Mesodermal cell (in vitro differentiated cells): ENCODE data around the gene DOCK9.
A peak's percentile ranks its signal among the peaks of the same experiment; 100 is the strongest.
"Not testable (repeated sequence)": the region's sequence is repeated elsewhere in the genome, so short reads cannot be mapped to it uniquely, and the experiment has no call there.

Experiments
- H3K27ac ChIP-seq: 2 replicates; pipeline ENCODE4 v1.7.0; 2013; ENCODE audit warnings: mild to moderate bottlenecking, low read depth, low read length, moderate library complexity; ENCODE audit not compliant: severe bottlenecking
- H3K36me3 ChIP-seq: 2 replicates; pipeline ENCODE4 v1.7.1; 2013; ENCODE audit warnings: mild to moderate bottlenecking, low read length, moderate library complexity; ENCODE audit not compliant: control insufficient read depth, insufficient read depth
- H3K4me1 ChIP-seq: one replicate; pipeline ENCODE4 v1.7.1; 2013; ENCODE audit warnings: mild to moderate bottlenecking, low read length; ENCODE audit not compliant: insufficient read depth, control insufficient read depth, poor library complexity, severe bottlenecking
- H3K4me3 ChIP-seq: 2 replicates; pipeline ENCODE4 v1.7.0; 2013; ENCODE audit warnings: low read length, control low read depth, mild to moderate bottlenecking; ENCODE audit not compliant: insufficient read depth, poor library complexity, severe bottlenecking; ENCODE audit errors: extremely low read depth
- H3K9me3 ChIP-seq: 2 replicates; pipeline ENCODE4 v1.7.1; 2013; ENCODE audit warnings: mild to moderate bottlenecking, low read length, moderate library complexity; ENCODE audit not compliant: control insufficient read depth
- WGBS, 2 experiments: methylation state at CpG; one replicate each; pipeline ENCODE4 v1.1.5; 2013; ENCODE audit warnings: missing lambda C conversion rate in 2 of 2; ENCODE audit not compliant: insufficient coverage in 2 of 2; 5-methylcytosine and 5-hydroxymethylcytosine counted together

DOCK9 gene

DNA sequence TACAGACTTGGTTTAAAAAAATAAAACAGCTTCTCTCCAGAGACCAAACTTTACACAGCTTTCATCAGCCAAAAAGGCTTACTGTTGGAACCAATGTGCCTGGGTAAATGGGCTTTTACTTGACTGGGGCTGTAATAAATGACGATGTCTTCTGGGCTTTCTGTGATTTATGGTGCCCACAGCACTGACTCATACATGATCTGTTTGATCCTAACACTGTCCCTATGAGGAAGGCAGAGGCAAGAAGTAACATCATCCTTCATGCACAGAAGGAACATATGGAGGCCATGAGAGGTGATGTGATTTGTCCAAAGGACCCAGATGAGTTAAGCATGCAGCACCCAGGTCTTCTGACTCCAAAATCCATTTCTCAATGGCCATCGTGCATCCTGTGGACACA is 77.4 kb downstream of the DOCK9 start:
- 100% methylated on average over 2 of the region's 2 CpGs; no CpG with 5 or more reads in 1 of the 2 experiments for WGBS, 2 experiments
- H3K4me3 ChIP-seq = no peak overlapping the region
- H3K27ac ChIP-seq = no peak overlapping the region
- H3K9me3 ChIP-seq = no peaks in the 10 kb centered on the region
- peaks cover 70% of the 10 kb centered on the region for H3K36me3 ChIP-seq
- peaks cover 16% of the 10 kb centered on the region for H3K4me1 ChIP-seq

DNA sequence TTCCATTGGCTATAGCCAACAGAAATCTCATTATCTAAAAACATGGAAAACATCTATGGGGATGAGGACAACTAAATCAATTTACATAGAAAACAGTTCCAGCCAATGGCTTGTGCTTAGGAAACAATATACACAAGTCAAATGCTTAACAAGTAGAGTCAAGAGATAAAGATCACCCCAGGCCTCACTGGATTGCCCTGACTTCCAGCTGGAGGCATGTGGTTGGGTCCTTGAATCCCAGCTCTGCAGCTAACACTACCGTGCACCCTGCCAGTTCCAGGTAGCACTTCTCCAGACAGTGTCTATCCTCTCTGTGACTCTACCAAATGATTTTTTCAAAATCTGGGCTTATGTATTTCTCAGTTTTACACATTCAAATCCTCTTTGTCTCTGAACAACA is 80.2 kb downstream of the DOCK9 start:
- peaks cover 76% of the 10 kb centered on the region for H3K36me3 ChIP-seq
- 83 to 93% methylated on average over 1 of the region's 1 CpG for WGBS, 2 experiments
- no peak overlapping the region for H3K27ac ChIP-seq
- H3K4me1 ChIP-seq = peaks cover 21% of the 10 kb centered on the region
- H3K4me3 ChIP-seq = no peak overlapping the region
- H3K9me3 ChIP-seq = no peaks in the 10 kb centered on the region

DNA sequence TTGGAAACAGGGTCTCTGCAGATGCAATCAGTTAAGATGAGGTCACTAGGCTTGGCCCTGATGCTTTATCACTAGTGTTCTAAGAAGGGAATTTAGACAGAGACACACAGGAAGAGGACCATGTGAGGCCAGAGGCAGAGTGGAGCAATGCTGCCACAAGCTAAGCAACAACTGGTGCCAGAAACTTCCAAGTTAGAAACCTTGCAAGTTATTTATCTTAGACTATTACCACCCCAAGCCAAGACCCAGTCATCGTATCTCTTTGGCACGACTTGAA is 81.1 kb downstream of the DOCK9 start:
- Histone ChIP-seq H3K4me3 (no peak overlapping the region), H3K36me3 (peaks cover 73% of the 10 kb centered on the region), H3K4me1 (peaks cover 28% of the 10 kb centered on the region), H3K27ac (no peak overlapping the region), H3K9me3 (no peaks in the 10 kb centered on the region)
- WGBS, 2 experiments = 80 to 96% methylated on average over 2 of the region's 2 CpGs

DNA sequence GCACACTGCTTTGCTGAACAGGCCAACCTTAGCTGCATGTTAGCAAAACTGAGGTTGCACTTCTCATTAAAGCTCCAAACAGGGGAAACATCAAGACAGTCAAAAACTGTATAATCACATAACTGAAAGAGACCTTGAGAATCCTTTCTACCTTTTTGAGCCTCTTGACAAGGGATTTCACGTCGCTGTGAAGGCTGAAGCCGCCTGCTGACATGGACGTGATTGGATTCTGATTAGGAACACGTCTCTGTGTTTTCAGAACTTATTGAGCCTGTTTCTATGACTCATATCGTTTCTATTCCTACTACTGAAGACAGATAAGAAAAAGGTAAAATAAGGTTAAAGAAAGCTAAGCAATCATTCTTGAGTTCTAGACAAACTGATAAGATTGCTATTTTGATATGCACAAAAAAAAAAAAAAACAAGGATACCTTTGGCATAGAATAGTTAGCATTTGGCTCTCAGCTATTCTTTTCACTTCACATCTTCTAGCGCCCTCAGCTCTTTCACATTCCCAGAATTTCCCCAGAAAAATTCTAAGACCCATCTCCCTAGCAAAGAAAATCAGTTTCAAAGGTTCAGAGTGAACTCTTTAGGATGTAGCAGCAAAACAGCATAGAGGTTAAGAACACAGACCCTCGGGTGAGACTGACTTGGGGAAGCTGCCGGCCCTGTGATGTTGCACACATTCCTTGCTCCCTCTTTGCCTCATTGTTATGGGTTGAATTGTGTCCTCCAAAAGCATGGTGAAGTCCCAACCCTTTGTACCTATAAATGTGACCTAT is 81.6 kb downstream of the DOCK9 start:
- no peaks in the 10 kb centered on the region for H3K9me3 ChIP-seq
- H3K4me1 ChIP-seq = peaks cover 32% of the 10 kb centered on the region
- H3K4me3 ChIP-seq = no peak overlapping the region
- WGBS, 2 experiments = 97 to 98% methylated on average over 5 to 6 of the region's 9 CpGs
- H3K36me3 ChIP-seq = peaks cover 70% of the 10 kb centered on the region
- peak overlapping the region; percentile 50 for H3K27ac ChIP-seq

DNA sequence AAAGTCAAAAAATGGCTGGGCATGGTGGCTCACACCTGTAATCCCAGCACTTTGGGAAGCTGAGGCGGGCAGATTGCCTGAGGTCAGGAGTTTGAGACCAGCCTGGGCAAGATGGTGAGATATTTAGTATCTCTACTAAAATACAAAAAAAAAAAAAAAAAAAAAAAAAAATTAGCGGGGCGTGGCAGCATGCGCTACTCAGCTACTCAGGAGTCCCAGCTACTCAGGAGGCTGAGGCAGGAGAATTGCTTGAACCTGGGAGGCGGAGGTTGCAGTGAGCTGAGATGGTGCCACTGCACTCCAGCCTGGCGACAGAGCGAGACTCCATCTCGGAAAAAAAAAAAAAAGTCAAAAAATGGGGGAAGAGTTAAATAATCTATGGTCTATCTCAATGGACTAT is 83.0 kb downstream of the DOCK9 start:
- not testable (repeated sequence) for H3K4me3 ChIP-seq, H3K9me3 ChIP-seq, H3K27ac ChIP-seq
- Histone ChIP-seq H3K4me1 (peaks cover 47% of the 10 kb centered on the region), H3K36me3 (peaks cover 59% of the 10 kb centered on the region)
- WGBS, 2 experiments = 100% methylated on average over 3 to 4 of the region's 8 CpGs

DNA sequence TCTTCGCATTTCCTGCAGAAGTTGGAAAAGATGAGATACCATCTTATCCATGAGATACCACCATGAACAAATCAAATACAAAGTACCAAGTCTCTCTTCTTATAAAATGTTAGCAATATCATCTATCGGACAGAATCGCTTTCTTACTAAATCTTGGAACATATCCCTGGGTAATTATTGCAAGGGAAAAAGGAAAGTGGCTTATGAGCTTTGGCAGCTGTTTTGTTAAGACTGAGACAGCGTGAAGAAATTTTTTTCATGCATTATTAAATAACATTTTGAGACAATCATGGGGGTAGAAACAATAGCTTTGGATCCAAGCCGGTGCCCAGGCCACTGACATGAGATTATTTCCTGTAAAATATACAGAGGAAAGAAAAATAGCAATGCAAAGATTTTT is 84.5 kb downstream of the DOCK9 start:
- Histone ChIP-seq H3K4me1 (peaks cover 51% of the 10 kb centered on the region), H3K36me3 (peaks cover 57% of the 10 kb centered on the region), H3K27ac (no peak overlapping the region), H3K9me3 (no peaks in the 10 kb centered on the region), H3K4me3 (no peak overlapping the region)
- 85 to 100% methylated on average over 1 to 2 of the region's 5 CpGs for WGBS, 2 experiments

DNA sequence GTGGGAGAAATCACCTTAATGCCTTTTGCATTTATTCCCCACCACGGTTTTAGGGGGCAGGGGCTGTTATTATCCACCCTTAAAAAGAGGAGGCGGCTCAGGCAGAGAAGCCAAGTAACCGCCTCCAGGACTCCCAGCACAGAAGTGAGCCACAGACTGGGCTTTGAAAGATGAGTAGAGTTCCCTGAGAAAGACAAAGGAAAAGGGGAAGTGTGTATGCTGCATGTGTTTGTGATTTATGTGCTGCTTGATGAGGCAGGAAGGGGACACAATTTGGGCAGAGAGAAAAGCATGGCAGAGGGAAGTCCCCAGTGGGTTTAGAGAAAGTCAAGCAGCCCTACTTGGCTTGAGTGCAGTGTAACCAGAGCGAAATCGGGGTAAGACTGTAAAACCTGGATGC is 85.0 kb downstream of the DOCK9 start:
- Histone ChIP-seq H3K27ac (no peak overlapping the region), H3K9me3 (no peaks in the 10 kb centered on the region), H3K4me1 (peaks cover 50% of the 10 kb centered on the region), H3K36me3 (peaks cover 57% of the 10 kb centered on the region), H3K4me3 (no peak overlapping the region)
- 71 to 92% methylated on average over 2 of the region's 5 CpGs for WGBS, 2 experiments

DNA sequence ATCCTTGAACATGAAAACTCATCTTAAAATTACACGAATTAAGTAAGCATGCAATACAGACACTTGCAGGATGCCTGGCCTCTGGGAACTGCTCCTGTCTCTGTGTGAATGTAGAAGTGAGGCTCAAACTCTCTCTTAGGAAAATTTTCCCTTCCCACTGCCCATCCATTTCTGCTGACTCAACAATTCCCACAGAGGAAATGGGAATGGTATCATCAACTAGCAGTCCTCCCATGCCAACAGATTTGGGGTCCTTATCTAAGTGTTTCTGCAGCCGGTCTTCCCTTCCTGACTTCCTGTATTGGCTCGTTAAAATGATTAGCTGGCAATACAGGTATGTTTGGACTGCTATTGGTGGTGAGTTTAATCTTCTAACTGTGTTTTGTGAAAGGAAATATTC is 85.8 kb downstream of the DOCK9 start:
- Histone ChIP-seq H3K4me3 (no peak overlapping the region), H3K27ac (no peak overlapping the region), H3K9me3 (no peaks in the 10 kb centered on the region), H3K36me3 (peaks cover 54% of the 10 kb centered on the region), H3K4me1 (peaks cover 43% of the 10 kb centered on the region)
- WGBS, 2 experiments = no CpG with 5 or more reads among the region's 3 CpGs

GRCh38 chr13:98890925-98891324 is 86.9 kb downstream of the DOCK9 start:
- H3K27ac ChIP-seq = no peak overlapping the region
- H3K4me3 ChIP-seq = no peak overlapping the region
- H3K9me3 ChIP-seq = no peaks in the 10 kb centered on the region
- 50 to 63% methylated on average over 2 to 3 of the region's 5 CpGs for WGBS, 2 experiments
- peaks cover 35% of the 10 kb centered on the region for H3K4me1 ChIP-seq
- peaks cover 52% of the 10 kb centered on the region for H3K36me3 ChIP-seq

- no peaks in the 10 kb centered on the region for H3K9me3 ChIP-seq
- peaks cover 56% of the 10 kb centered on the region for H3K36me3 ChIP-seq
- no peak overlapping the region for H3K4me3 ChIP-seq
- peaks cover 35% of the 10 kb centered on the region for H3K4me1 ChIP-seq
- WGBS, 2 experiments = 89 to 98% methylated on average over 6 to 8 of the region's 8 CpGs
- H3K27ac ChIP-seq = no peak overlapping the region
These were observed 87.7 kb downstream of the DOCK9 start for GRCh38 chr13:98890186-98890585.

- Histone ChIP-seq H3K4me1 (peaks cover 35% of the 10 kb centered on the region), H3K36me3 (peaks cover 59% of the 10 kb centered on the region), H3K9me3 (no peaks in the 10 kb centered on the region), H3K4me3 (no peak overlapping the region), H3K27ac (no peak overlapping the region)
- 77 to 100% methylated on average over 2 to 3 of the region's 4 CpGs for WGBS, 2 experiments
These were observed 88.3 kb downstream of the DOCK9 start for GRCh38 chr13:98889419-98890085.
